Measurements from ENCODE around the gene NOTCH2. TPM values are rescaled to one million over a fixed set of nuclear protein-coding genes. Genes with fewer than 3 reads are reported as not detected.
"Not testable (repeated sequence)": the region's sequence is repeated elsewhere in the genome, so short reads cannot be mapped to it uniquely, and the experiment has no call there.

Gene NOTCH2
- polyA plus RNA-seq, 4 donors = 136 to 343 (median 156) TPM

DNA sequence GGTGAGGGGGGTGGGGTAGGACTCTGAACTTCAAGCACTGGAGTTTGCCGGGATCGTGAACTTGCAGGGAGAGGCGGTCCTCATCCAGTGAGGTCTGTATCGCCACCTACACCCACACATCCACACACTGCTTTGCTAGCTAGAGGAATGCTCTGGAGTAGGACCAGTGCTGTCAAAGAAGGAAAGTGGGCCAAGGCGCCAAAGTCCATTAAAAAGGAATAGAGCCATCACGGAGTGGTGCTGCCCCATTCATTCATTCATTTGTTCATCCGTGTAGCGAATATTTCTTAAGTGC lies 405 bp upstream of the NOTCH2 start:
- not testable (repeated sequence) for DNase-seq (ENCODE audit: low read depth in 4 of 4, low spot score in 3 of 4)

DNA sequence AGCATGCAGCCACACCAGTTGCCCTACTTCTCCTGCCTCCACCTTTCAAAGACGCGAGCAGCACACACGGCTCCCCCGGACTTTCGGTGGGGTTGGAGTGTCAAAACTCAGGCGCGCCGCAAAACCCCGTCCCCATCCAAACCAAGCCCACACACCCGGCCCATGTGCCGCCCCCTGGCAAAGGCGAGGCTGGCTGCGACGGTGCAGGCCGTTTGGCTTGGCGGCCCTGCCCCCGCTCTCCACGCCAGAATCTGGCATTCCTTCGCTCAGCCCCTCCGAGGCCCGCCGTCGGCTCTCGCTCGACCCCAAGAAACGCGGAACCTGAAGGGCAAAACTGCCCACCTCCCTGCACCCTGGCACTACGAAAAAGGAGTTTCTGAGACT lies 787 bp downstream of the NOTCH2 start:
- not testable (repeated sequence) for DNase-seq (ENCODE audit: low read depth in 4 of 4, low spot score in 3 of 4)

DNA sequence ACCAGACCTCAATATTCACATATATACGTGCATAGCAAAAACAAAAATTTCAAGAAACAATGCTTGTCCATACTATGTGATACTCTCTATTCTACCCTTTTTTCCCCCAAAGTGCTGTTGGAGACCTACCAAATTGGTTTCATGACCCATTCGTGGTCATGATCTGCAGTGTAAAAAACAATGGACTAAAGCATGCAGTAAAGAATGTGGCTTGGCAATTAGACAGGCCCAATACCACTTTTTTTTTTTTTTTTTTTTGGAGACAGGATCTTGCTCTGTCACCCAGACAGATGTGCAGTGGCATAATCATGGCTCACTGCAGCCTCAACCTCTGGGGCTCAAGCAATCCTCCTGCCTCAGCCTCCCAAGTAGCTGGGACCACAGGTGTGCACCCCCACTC lies 21.3 kb downstream of the NOTCH2 start:
- not testable (repeated sequence) for DNase-seq (ENCODE audit: low read depth in 4 of 4, low spot score in 3 of 4)

DNA sequence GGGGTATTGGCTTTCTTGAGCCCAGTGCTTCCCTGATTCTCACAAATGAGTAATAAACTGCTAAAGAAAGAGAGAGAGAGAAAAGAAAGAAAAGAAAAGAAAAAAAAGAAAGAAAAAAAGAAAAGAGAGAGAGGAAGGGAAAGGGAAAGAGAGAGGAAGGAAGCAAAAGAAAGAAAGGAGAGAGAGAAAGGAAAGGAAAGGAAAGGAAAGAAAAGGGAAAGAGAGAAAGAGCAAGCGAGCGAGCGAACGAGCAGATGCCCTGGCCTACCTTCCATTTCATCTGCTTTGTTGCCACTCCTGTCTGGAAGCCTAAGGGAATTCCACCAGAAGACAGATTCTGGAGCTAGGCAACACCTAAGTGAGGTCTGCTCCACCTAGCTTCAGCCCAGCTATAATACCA lies 27.7 kb downstream of the NOTCH2 start:
- DNase-seq (ENCODE audit: low read depth in 4 of 4, low spot score in 3 of 4) = not testable (repeated sequence)

DNA sequence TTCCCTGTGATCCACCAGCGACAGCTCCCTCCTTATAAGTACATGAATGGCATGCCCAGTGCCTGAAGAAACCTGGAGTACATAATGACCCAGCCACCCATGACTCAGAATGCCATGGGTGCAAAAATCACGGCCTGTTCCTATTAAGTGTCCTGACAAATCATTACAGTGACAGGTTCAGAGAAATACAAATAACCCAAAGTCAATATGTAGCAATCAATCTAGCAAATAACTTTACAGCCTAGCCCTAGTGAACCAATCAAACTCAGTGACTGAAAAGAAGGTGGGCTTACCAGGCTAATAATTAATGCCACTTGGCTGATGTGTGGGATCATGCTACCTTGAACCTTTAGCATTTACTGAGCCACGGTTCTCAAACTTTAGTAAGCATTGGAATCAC lies 37.2 kb downstream of the NOTCH2 start:
- not testable (repeated sequence) for DNase-seq (ENCODE audit: low read depth in 4 of 4, low spot score in 3 of 4)

DNA sequence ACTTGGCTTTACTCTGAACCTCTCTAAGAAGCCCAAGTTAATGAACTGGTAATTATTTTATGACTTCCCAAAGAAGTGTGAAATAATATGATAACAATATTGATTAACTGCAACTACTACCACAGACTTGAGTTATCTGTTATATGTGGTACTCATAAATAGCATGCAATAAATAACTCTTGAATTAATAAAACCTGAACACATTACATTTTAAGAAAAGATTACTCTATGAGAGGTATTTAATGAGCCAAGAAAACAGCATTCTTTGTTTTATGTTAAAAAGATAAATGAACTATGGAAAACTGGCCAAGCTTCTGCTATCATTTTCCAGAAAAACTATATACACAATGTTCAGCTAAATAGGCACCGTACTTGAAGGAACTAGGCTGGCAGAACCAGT lies 45.7 kb downstream of the NOTCH2 start:
- DNase-seq (ENCODE audit: low read depth in 4 of 4, low spot score in 3 of 4) = not testable (repeated sequence)

DNA sequence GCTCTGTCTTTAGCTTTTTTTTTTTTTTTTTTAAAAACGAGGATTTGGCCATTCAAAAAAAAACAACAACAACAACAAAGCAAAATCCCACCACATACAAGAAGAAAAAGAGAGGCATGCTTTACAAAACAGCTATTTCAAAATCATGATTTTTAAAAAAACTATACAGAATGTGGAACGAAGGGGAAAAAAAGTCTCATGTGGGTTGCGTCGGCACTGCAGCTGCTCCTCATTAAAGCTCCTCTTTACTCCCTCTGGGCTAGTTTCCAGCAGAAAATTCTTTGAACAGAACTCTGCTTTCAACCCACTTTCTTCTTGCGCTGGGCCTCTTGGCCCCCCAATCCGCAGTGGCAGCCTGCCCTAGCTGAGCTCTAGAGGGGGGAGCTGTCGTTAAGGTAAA lies 54.5 kb downstream of the NOTCH2 start:
- DNase-seq (ENCODE audit: low read depth in 4 of 4, low spot score in 3 of 4) = not testable (repeated sequence)

DNA sequence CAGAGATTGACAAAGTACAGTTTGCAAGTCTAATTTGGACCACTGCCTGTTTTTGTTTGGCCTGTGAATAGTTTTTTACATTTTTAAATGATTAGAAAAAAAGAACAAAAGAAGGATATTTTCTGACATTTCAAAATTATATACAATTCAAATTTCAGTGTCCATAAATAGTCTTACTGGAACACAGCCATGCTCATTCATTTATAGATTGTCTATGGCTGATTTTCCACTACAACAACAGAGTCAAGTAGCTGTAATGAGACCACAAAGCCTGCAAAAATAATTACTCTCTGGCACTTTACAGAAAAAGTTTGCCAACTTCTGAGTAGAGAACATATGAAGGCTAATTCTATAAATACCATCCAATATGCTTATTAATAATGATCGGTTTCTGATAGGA lies 61.1 kb downstream of the NOTCH2 start:
- DNase-seq (ENCODE audit: low read depth in 4 of 4, low spot score in 3 of 4) = not testable (repeated sequence)

DNA sequence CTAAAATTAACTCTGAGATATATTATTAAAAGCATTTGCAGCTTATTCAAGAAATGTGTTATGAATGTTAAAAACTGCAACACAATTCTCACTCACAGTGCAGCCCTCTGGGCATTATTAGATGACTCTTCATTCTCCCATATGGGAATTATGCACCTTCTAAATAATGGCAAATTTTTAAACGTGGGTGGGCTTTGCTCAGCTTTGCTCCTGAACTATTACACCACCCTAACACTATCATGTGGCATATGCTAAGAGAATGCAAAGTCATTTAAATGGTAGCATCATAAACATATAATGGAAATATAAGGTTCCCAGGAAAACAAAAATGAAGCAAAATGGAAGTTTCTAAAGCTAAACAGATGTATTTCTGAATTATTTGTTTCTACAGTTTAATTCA lies 61.6 kb downstream of the NOTCH2 start:
- not testable (repeated sequence) for DNase-seq (ENCODE audit: low read depth in 4 of 4, low spot score in 3 of 4)

DNA sequence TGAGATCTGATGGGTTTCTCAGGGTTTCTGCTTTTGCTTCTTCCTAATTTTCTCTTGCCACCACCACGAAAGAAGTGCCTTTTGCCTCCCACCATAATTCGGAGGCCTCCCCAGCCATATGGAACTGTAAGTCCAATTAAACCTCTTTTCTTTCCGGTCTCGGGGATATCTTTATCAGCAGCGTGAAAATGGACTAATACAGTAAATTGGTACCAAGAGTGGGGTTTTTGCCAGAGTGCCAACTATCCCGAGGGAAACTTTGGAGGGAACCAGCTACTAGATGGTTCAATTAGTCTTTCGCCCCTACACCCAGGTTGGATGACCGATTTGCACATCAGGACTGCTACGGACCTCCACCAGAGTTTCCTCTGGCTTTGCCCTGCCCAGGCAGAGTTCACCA lies 68.4 kb downstream of the NOTCH2 start:
- DNase-seq (ENCODE audit: low read depth in 4 of 4, low spot score in 3 of 4) = not testable (repeated sequence)

DNA sequence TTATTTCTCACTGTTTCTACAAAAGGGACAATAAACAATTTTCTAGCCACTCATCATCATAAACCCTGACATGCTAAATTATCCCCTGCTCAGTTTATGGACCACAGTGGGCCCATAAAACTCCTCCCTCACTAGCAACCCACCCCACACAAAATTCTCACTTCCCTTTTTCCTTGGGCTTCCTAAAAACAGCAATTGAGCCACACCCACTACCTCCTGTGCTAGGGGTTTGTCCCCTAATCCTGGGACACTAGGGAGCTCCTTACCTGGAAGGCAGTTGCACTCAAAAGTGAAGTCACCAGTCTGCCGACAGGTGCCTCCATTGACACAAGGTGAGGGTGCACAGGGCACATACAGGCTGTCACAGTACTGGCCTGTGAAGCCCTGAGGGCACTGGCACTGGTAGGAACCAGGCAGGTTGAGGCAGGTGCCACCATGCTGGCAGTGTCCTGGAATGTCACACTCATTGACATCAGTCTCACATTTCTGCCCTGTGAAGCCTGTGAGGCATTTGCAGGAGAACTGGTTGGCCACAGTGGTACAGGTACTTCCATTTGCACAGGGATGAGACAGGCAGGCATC lies 72.6 kb downstream of the NOTCH2 start:
- DNase-seq (ENCODE audit: low read depth in 4 of 4, low spot score in 3 of 4) = not testable (repeated sequence)

DNA sequence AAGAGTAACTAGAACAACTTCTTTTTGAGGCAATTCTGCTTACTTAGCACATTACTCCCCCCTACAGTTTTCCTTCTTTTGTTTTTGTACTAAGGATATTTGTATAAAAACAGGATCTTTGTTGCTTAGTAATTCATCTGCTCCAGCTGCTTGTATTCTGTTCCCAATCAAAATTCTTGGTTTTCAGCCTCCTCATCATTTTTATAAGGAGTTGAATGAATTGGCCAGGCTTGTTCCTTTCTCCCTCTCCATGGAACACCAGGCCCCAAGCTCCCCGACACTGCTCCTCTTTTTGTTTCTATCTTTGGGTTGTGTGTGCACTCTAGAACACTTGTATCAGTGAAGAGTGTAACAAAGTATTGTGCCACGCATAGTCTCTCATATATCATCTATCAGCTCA lies 73.5 kb downstream of the NOTCH2 start:
- DNase-seq (ENCODE audit: low read depth in 4 of 4, low spot score in 3 of 4) = not testable (repeated sequence)

DNA sequence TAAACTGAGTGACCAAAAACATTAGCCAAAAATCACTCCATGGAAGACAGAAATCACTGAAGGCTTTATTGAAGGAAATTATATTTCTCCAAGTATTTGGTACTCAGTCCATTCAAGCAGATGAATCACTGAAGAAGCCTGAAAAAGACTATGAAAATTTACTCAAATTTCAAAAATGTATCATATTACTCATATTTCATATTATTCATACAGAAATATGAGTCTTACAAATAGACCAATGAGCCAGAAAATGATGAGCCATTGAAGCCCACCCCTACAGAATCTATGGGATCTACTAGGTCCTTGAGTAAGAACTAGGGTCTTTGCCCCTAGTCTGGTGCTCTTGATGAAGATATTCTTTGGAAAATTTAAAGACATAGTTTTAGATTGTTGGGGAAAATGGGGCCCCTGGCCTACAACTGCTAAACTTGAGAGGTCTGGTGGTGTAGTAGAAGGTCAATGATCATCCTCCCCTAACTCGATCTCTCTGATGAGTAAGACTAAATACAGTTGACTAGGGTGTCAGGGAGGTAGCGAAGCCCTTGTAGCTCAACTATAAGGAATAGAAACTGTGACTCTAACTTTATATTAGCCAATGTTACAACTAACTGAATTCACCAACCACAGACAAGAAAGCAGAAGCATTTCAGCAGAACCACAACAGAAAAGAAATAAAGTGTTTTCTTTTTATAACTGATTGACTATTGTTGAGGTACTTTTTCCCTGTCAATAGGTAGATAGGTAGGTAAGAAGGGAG lies 81.0 kb downstream of the NOTCH2 start:
- no peak for DNase-seq (ENCODE audit: low read depth in 4 of 4, low spot score in 3 of 4)

DNA sequence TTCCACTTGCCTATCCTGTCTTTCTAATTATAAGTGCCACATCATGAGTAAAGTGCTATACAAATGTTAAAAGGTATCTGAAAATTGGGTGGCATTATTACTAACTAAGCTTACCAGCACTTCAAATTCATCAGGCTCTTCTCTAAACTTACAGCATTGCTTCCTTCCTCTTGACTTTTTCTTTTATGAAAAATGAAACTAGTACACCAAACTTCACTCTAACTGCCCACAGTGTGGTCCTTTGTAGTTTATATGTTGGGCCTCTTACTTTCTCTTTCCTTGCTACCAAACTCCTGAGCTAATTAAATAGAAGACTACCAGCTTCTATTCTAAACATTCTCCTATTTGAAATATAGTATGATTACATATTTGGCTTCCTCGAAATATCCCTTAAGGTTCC lies 81.8 kb downstream of the NOTCH2 start:
- no peak for DNase-seq (ENCODE audit: low read depth in 4 of 4, low spot score in 3 of 4)

DNA sequence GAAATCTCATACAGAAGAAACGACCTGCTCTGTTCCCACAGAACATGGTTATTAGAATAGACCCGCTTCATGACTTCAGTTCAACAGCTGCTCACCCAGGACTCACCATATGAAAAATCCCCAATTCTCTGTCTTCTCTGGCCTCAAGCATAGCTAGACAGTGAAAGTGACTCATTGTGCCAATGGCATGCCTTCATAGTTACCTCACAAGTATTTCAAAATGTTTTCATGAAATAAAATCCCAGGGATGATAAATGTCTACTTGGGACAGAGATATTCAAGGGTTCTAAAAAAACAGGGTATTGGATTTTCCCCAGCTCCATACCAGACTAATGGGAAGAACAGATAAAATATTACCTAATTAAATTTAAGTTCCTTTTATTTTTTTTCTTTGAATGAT lies 82.3 kb downstream of the NOTCH2 start:
- DNase-seq (ENCODE audit: low read depth in 4 of 4, low spot score in 3 of 4) = no peak

DNA sequence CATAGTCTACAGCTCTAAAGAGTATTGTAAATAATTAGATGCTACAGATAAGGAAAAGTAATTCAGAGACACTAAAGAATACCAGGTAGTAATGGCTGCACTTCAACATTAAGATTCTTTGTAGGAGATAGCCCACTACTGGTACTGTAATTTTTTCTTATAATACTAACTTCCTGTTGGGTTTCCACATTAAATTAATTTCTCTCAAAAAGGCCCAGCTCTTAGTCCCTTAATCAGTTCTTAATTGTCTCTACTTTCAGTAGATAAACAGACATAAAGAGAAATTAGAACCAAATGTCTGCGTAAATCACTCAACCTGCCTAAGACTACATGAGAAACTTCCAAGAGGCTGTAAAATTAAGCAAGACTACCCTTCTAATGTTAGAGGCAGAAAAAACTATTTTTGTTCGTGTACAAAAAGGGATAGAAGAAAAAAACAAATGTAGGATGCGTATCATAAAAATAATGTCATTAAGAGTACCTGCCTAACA lies 83.4 kb downstream of the NOTCH2 start:
- DNase-seq (ENCODE audit: low read depth in 4 of 4, low spot score in 3 of 4) = no peak

DNA sequence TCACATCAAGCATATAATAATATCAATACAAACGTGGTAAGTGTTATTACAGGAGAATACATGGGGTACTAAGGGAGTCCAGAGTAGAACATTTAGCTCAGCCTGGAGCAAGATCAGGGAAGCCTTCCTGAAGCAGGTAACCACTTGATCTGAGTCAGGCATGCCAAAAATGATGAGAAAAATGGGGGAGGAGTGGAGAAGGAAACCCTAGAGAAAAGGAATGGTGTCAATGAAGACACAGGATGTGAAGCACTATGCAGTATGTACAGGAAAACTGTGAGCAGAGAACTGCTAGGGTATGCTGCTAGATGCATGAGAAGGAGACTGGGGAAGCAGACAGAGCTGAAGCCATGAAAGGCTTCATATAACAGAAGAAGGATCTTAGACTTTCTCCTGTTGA lies 84.7 kb downstream of the NOTCH2 start:
- no peak for DNase-seq (ENCODE audit: low read depth in 4 of 4, low spot score in 3 of 4)

DNA sequence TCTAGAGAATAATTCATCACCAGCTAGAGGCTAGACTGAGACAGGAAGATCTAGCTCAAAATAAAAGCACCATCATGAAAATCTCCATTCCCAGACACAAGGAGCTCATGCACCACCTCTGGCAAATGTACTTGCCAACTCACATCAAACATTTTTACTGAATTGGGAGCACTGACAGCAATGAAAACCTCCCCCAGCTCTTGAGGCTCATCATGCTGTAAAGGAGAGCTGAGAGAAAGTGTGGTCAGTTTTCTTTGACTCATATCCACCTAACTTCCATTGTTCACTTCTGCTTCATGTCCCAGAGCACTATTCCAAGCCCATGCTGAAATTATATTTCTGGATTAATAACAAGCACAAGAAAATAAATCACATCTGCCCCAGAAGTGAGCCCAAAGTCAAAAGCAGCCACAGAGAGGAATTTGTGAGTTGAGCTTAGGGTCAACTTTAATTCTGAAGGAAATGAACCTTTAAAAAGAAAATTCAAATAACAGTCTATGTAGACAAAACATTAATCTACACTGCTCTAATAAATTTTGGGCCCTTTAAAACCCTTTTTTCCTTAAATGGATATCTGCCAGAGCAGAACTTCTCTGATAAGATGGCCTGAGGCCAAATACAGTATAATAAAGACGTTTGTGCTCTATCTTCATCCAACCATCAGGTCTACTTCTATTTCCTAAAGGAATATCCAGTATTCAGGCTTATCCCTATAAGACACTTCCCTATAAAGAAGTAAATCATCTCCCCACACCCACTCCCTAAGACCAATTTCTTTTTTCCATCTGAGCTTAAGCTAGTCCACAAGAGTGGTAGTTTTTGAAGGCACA lies 87.3 kb downstream of the NOTCH2 start:
- DNase-seq (ENCODE audit: low read depth in 4 of 4, low spot score in 3 of 4) = peak in 3 of 4 donors; percentile 45 to 62 (median 46)

DNA sequence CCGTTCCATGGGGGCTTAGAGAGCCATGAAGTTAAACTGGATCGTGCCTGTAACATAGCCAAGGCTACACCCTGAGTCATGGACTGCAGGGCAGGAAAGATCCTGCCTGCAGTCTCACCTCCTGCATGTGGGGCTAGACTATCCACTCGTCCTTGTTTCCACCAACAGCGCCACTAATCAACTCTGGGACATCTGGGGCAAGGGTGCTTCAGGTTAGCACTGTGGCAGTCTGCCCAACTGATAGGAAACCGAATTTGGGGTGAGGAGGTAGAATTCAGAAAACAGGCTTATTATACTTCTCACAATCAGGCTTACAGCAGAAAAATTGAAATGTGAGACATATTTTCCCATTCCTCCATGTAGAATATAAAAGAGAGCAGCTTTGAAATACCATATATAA lies 88.0 kb downstream of the NOTCH2 start:
- DNase-seq (ENCODE audit: low read depth in 4 of 4, low spot score in 3 of 4) = no peak

DNA sequence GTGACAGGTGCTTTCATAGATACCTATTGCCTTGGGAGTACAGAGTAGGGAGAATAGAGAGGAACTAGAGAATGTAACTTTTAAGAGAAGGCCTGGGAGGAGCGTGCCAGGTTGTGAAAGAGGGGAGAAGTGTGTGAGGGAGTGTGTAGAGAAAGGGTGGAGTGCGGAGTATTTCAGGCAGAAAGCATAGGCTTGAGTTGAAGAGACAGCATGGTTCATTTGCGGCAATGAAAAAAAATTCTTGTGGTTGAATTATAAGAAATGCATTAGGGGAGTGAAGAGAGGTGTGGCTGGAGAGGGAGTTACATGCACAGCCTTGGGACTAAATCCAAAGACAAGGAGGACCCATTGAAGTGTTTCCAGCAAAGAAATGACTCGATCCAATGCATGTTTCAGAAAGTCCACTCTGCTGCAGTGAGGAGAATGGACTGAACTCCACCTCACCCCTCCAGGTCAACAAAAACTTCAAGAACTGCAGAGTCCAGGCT lies 91.4 kb downstream of the NOTCH2 start:
- no peak for DNase-seq (ENCODE audit: low read depth in 4 of 4, low spot score in 3 of 4)

DNA sequence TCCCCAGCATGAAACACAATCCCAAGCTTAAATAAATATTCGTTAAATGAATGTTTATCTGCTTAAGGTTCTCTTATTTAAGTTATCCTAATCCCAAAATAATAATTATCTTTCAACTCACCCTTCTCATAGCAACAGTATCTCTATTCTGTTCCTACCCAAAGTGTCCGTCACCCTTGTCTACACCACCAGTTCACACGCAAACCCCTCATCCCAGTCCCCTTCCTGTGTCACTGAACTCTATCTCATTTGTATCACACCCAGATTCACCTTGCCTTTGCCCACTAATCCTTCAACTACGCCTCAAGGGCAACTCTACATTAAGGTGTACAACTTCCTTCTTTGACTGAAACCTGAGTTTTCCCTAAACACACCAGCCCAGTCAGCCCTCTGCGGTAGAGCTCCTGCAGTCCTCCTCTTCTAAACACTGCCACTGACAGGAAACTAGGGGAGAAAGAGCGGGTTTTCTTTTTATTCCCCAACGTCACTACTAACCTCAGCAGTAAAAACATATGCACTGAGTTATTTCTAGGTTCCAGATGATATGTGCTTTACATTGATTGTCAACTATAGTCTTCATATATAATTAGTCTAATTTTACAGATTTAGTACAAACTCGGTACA lies 92.2 kb downstream of the NOTCH2 start:
- DNase-seq (ENCODE audit: low read depth in 4 of 4, low spot score in 3 of 4) = not testable (repeated sequence)
